PC-3 (cell line): ENCODE results near the gene LEUTX.

Experiments used
- CTCF ChIP-seq: fragments of 300-600 bp; sonication (generic); conservative IDR thresholded peaks from 2 replicates; pipeline ENCODE4 v1.5.1; 2017; ENCODE audit warnings: antibody characterized with exemption, low read depth, mild to moderate bottlenecking, low read length
- EZH2 ChIP-seq: fragments of 300-600 bp; sonication (generic); IDR thresholded peaks from one replicate; pipeline ENCODE4 v1.6.1; 2017; ENCODE audit warnings: antibody characterized with exemption, mild to moderate bottlenecking, low read length; ENCODE audit not compliant: unreplicated experiment
- EZH2phosphoT487 ChIP-seq: fragments of 300-600 bp; sonication (generic); IDR thresholded peaks from 2 replicates; pipeline ENCODE4 v1.6.1; 2018; ENCODE audit warnings: mild to moderate bottlenecking, antibody characterized with exemption, low read length, borderline replicate concordance

GRCh38 chr19:39827216-39827615, 48.6 kb downstream of the LEUTX start:
- no peak for TF ChIP-seq CTCF
- no peak for TF ChIP-seq EZH2
- no peak for TF ChIP-seq EZH2phosphoT487
